GM08714 (cell line): ENCODE measurements around the gene ZNF429.
"Not testable (repeated sequence)": the region's sequence is repeated elsewhere in the genome, so short reads cannot be mapped to it uniquely, and the experiment has no call there.

Experiments
- H3K4me3 ChIP-seq: fragments of 200-500 bp; sonication (Bioruptor generic); 2 replicates; pipeline ENCODE4 v1.5.1; 2014; ENCODE audit warnings: mild to moderate bottlenecking, low read length, inconsistent platforms
- ZNF274 ChIP-seq: IDR thresholded peaks from 2 replicates; pipeline ENCODE4 v1.6.1; 2012; ENCODE audit warnings: mild to moderate bottlenecking, low read depth, low read length

The ZNF429 gene

GRCh38 chr19:21491146-21491545 is 14.3 kb upstream of the ZNF429 start:
- TF ChIP-seq ZNF274: no peak
- no peak overlapping the region for H3K4me3 ChIP-seq

- no peak for TF ChIP-seq ZNF274
- H3K4me3 ChIP-seq: no peak overlapping the region
These were observed 12.2 kb upstream of the ZNF429 start for GRCh38 chr19:21492947-21493906.

DNA sequence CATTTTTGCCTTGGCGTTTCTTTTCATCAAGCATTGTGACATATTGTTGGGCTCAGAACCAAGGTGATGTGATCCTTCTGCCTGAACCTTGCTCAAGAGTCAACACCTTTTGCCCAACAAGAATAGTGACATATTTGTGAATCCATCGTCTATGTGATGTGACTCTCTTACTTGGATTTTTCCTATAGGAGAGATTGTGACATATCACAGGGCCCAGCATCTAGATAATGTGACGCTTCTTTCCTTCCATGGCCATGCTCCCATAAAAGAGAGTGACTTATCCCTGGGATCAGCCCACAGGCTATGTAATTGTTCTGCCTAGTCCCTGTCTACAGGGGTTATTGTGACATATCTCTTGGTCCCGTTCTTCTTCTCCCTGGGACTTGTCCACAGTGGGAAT is 8.5 kb upstream of the ZNF429 start:
- TF ChIP-seq ZNF274: no peak
- no peak overlapping the region for H3K4me3 ChIP-seq

- no peak overlapping the region for H3K4me3 ChIP-seq
These were observed 6.8 kb upstream of the ZNF429 start for GRCh38 chr19:21498651-21499050.

DNA sequence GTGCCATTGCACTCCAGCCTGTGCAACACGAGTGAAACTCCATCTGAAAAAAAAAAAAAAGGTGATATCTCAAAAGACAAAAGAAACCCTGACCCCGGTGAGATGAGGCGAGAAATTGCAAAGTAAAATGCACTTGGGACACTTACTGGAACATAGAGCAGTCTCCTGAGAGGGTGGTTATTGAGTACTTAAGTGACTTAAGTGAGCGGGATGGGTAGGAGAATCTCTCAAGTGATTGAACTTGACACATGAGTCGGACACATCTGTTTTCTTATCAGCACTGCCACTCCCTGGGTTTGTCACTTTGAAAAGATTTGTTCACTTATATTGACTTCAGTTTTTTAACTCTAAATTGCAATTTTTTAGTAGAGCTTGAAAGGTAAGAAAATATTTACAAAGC is 2.8 kb downstream of the ZNF429 start:
- no peak for TF ChIP-seq ZNF274
- H3K4me3 ChIP-seq: no peak overlapping the region

More at GRCh38 chr19:21498651-21499050, 6.8 kb upstream of the ZNF429 start:
- TF ChIP-seq ZNF274: no peak

DNA sequence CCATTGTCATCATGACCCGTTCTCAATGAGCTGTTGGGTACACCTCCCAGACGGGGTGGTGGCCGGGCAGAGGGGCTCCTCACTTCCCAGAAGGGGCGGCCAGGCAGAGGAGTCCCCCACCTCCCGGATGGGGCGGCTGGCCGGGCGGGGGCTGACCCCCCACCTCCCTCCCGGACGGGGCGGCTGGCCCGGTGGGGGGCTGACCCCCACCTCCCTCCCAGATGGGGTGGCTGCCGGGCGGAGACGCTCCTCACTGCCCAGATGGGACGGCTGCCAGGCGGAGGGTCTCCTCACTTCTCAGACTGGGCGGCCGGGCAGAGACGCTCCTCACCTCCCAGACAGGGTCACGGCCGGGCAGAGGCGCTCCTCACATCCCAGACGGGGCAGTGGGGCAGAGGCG is 5.7 kb downstream of the ZNF429 start:
- H3K4me3 ChIP-seq: not testable (repeated sequence)

DNA sequence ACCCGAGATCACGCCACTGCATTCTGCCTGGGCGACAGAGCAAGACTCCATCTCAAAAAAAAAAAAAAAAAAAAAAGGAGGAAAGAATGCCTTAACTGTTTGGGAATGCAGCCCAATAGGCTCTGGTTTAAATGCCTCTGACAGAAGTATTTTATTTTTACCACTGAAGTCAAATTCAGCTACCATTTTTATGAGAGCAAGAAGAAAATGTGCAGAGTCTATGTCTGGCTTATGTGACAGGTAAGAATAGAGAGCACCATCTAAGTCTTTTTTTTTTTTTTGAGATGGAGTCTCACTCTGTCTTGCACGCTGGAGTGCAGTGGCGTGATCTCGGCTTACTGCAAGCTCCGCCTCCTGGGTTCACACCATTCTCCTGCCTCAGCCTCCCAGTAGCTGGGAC is 7.2 kb downstream of the ZNF429 start:
- not testable (repeated sequence) for H3K4me3 ChIP-seq

GRCh38 chr19:21513651-21514050 is 8.2 kb downstream of the ZNF429 start:
- TF ChIP-seq ZNF274: no peak
- no peak overlapping the region for H3K4me3 ChIP-seq

DNA sequence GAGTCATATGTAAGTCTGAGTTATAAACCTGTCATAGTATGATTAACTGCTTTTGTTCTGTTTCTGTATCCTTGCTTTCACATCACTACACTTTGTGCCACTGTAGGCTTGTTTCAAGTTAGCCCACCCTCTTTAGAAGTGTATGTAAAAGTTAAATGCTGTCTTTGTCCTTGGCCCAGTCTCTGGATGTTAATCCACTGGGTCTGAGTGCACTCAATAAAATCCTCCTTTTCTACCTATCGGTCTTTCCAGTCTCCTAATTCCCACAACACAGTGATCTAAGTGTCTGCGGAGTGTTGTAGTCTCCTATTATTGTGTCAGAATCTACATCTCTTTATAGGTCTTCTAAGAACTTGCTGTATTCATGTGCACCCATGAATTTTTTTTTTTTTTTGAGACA is 14.1 kb downstream of the ZNF429 start:
- TF ChIP-seq ZNF274: no peak
- H3K4me3 ChIP-seq: no peak overlapping the region

- TF ChIP-seq ZNF274: no peak
- H3K4me3 ChIP-seq: no peak overlapping the region
These were observed 27.5 kb downstream of the ZNF429 start for GRCh38 chr19:21532904-21533303.

DNA sequence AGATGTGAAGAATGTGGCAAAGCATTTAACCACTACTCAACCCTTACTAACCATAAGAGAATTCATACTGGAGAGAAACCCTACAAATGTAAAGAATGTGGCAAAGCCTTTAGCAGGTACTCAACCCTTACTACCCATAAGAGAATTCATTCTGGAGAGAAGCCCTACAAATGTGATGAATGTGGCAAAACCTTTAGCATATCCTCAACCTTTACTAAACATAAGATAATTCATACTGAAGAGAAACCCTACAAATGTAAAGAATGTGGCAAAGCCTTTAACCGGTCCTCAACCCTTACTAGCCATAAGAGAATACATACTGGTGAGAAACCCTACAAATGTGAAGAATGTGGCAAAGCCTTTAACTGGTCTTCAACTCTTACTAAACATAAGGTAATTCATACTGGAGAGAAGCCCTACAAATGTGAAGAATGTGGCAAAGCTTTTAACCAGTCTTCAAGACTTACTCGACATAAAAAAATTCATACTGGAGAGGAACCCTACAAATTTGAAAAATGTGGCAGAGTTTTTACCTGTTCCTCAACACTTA is 31.4 kb downstream of the ZNF429 start:
- not testable (repeated sequence) for H3K4me3 ChIP-seq
- peak; percentile 40; the same call in 1 of the 2 replicates for TF ChIP-seq ZNF274

DNA sequence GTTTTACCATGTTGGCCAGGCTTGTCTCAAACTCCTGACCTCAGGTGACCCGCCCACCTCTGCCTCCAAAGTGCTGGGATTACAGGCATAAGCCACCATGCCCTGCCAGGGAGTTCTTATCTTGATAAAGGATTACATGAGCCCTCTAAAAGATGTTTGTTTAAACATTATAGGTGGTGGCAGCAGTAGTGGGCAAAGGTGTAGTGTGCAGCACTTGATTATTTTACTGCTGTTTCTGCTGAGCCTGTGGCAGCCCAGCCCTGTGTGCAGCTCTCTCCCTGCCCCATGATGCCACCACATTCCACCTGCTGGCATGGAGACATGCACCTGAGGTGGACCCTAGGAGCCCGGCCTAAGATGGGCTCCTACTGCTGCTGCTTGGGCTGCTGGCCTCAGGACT is 54.0 kb downstream of the ZNF429 start:
- no peak overlapping the region for H3K4me3 ChIP-seq
- no peak for TF ChIP-seq ZNF274

- TF ChIP-seq ZNF274: no peak
- H3K4me3 ChIP-seq: no peak overlapping the region
These were observed 59.0 kb downstream of the ZNF429 start for GRCh38 chr19:21564406-21564805.

DNA sequence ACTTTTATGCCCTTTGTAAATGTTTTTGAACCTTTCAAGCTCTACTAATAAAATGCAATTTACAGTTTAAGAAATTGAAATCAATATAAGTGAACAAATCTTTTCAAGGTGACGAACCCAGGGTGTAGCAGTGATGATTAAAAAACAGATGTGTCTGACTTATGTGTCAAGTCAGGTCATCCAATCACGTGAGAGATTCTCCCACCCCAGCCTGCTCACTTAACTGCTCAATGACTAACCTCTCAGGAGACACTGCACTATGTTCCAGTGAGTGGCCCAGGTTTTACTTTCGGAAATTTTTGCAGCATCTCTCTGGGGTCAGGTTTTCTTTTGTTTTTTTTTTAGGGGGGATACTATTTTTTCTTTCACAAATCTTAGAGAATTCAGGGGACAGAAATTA is 60.7 kb downstream of the ZNF429 start:
- no peak overlapping the region for H3K4me3 ChIP-seq

GRCh38 chr19:21567806-21568205 is 62.4 kb downstream of the ZNF429 start:
- H3K4me3 ChIP-seq: not testable (repeated sequence)

More for the DNA sequence above, 60.7 kb downstream of the ZNF429 start:
- no peak for TF ChIP-seq ZNF274

DNA sequence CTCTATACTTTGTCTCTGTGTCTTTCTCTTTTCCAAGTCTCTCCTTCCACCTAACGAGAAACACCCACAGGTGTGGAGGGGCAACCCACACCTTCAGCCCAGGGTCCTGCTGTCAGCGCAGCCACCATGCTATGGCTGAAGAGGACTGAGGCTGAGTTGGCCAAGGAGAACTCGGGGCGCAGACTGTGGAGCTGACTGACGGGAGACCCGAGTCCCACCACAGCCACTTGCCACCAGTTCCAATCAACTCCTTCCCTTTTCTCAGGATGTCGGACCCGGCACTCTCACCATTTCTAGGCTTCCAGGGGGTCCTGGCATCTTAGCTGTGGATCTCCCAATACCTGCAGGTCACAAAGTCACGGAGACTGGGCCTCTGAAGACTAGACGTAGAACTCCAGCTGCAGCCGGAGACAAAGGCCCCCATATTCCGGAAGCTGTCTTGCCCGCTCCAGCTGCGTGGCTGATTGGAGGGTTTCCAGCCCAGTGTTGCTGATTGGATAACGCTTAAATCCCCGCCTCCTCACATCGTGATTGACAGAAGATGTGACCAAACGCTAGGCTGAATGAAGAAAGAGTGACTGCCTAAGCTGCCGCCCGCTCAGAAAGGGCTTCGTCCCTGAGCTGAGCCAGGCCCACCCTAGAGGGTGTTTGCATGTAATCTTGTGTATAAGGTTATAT is 63.6 kb downstream of the ZNF429 start:
- no peak for TF ChIP-seq ZNF274
- H3K4me3 ChIP-seq: no peak overlapping the region
